Measurements from ENCODE around the gene AFF1.
A peak's percentile ranks its signal among the peaks of the same experiment; 100 is the strongest.

GRCh38 chr4:87093443-87094123, 158.8 kb downstream of the AFF1 start:
- TF ChIP-seq, protein P1, sequence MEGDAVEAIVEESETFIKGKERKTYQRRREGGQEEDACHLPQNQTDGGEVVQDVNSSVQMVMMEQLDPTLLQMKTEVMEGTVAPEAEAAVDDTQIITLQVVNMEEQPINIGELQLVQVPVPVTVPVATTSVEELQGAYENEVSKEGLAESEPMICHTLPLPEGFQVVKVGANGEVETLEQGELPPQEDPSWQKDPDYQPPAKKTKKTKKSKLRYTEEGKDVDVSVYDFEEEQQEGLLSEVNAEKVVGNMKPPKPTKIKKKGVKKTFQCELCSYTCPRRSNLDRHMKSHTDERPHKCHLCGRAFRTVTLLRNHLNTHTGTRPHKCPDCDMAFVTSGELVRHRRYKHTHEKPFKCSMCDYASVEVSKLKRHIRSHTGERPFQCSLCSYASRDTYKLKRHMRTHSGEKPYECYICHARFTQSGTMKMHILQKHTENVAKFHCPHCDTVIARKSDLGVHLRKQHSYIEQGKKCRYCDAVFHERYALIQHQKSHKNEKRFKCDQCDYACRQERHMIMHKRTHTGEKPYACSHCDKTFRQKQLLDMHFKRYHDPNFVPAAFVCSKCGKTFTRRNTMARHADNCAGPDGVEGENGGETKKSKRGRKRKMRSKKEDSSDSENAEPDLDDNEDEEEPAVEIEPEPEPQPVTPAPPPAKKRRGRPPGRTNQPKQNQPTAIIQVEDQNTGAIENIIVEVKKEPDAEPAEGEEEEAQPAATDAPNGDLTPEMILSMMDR (IDR thresholded peaks at IDR 0.05): peak; percentile 26 to 66 (median 58)
- TF ChIP-seq POLR2A (IDR thresholded peaks at IDR 0.05) (no peak), EP300 (IDR thresholded peaks at IDR 0.05) (no peak), POLR2AphosphoS5 (IDR thresholded peaks at IDR 0.05) (no peak)

Data from gastroesophageal sphincter (tissue), 3 donors.